B cell (primary cell): Measurements from ENCODE around the gene PRSS56. TPM values are rescaled to one million over a fixed set of nuclear protein-coding genes. Genes with fewer than 3 reads are reported as not detected.

Experiments
- ATAC-seq: fragments of 200-7000 bp; cut with Tn5 transposase; one replicate; pipeline ENCODE4 v1.10.0; 2021; ENCODE audit warnings: low read depth, mild to moderate bottlenecking, moderate number of reproducible peaks, moderate library complexity
- CTCF ChIA-PET: fragments of 350-600 bp; sonication (Branson Sonifier 250); formaldehyde crosslinking; loops from one replicate; lab custom pipeline; 2021; ENCODE audit warnings: antibody characterized with exemption, inconsistent platforms; lab: Charles Lee
- POLR2A ChIA-PET: fragments of 350-600 bp; sonication (Branson Sonifier 250); formaldehyde crosslinking; loops from one replicate; lab custom pipeline; 2021; ENCODE audit warnings: antibody characterized with exemption; lab: Charles Lee
- DNase-seq: peaks from one replicate; pipeline ENCODE4 v3.0.0; 2013
- H2AFZ ChIP-seq: 2 replicates; pipeline ENCODE4 v1.6.1; 2012; ENCODE audit warnings: mild to moderate bottlenecking, low read depth, low read length; ENCODE audit not compliant: insufficient read depth, poor library complexity, severe bottlenecking
- H3K27ac ChIP-seq, 2 donors: 1 replicate in 1 of 2; 2 replicates in 1 of 2; pipeline ENCODE4 v1.5.1; 2012 to 2013; ENCODE audit warnings: low read length in 2 of 2, mild to moderate bottlenecking in 2 of 2, moderate library complexity in 1 of 2
- H3K27me3 ChIP-seq, 4 experiments: fragments of 200-600 bp in 1 of 4; sonication (generic) in 1 of 4; replicated peaks in 1 of 4; 1 replicate in 2 of 4; 2 replicates in 2 of 4; pipeline versions ENCODE4 v1.6.1 to v1.7.0; 2013 to 2016; ENCODE audit warnings: low read length in 3 of 4, mild to moderate bottlenecking in 2 of 4, mixed read lengths in 1 of 4, moderate library complexity in 1 of 4; ENCODE audit not compliant: insufficient read depth in 4 of 4, control insufficient read depth in 3 of 4; ENCODE audit errors: control extremely low read depth in 1 of 4
- H3K36me3 ChIP-seq, 2 experiments: replicated peaks in 1 of 2; 1 replicate in 1 of 2; 2 replicates in 1 of 2; pipeline versions ENCODE4 v1.6.1 to v1.7.1; 2013; ENCODE audit warnings: low read length in 1 of 2; ENCODE audit not compliant: insufficient read depth in 2 of 2, control insufficient read depth in 1 of 2; ENCODE audit errors: control extremely low read depth in 1 of 2, extremely low read depth in 1 of 2
- H3K4me1 ChIP-seq, 2 donors: fragments of 200-600 bp in 1 of 2; sonication (generic) in 1 of 2; 1 replicate in 1 of 2; 2 replicates in 1 of 2; pipeline versions ENCODE4 v1.5.1 to v1.6.1; 2013 to 2017; ENCODE audit warnings: low read length in 2 of 2; ENCODE audit not compliant: control insufficient read depth in 2 of 2, insufficient read depth in 2 of 2
- H3K4me2 ChIP-seq: replicated peaks from 2 replicates; pipeline ENCODE3; 2012; ENCODE audit warnings: mild to moderate bottlenecking, low read depth, low read length; ENCODE audit not compliant: poor library complexity, severe bottlenecking
- H3K4me3 ChIP-seq, 5 experiments: fragments of 200-600 bp in 1 of 5; sonication (generic) in 1 of 5; 1 replicate in 3 of 5; 2 replicates in 2 of 5; pipeline versions ENCODE4 v1.5.1 to v1.7.0; 2011 to 2016; ENCODE audit warnings: low read length in 4 of 5, mild to moderate bottlenecking in 4 of 5, low read depth in 2 of 5, control low read depth in 1 of 5, moderate library complexity in 1 of 5; ENCODE audit not compliant: insufficient read depth in 1 of 5; ENCODE audit errors: control extremely low read depth in 1 of 5, extremely low read depth in 1 of 5
- H3K79me2 ChIP-seq: fragments of 200-600 bp; sonication (generic); one replicate; pipeline ENCODE4 v1.6.0; 2016; ENCODE audit warnings: low read length; ENCODE audit not compliant: control insufficient read depth, insufficient read depth
- H3K9ac ChIP-seq: fragments of 200-600 bp; sonication (generic); 2 replicates; pipeline ENCODE4 v1.6.1; 2017; ENCODE audit warnings: mild to moderate bottlenecking, low read length, moderate library complexity
- H3K9me3 ChIP-seq, 3 donors: one replicate each; pipeline versions ENCODE4 v1.6.1 to v1.7.1; 2013; ENCODE audit warnings: low read length in 2 of 3; ENCODE audit not compliant: control insufficient read depth in 2 of 3, insufficient read depth in 1 of 3; ENCODE audit errors: control extremely low read depth in 1 of 3
- H4K20me1 ChIP-seq: 2 replicates; pipeline ENCODE4 v1.6.0; 2012; ENCODE audit warnings: mild to moderate bottlenecking, low read length; ENCODE audit not compliant: insufficient read depth, control insufficient read depth, poor library complexity, severe bottlenecking
- H3K27ac Mint-ChIP-seq: one replicate; pipeline ENCODE4 v1.8.0; 2021; ENCODE audit warnings: mixed read lengths
- H3K27me3 Mint-ChIP-seq: one replicate; pipeline ENCODE4 v1.8.0; 2021; ENCODE audit warnings: mixed read lengths
- H3K4me1 Mint-ChIP-seq: one replicate; pipeline ENCODE4 v1.8.0; 2021; ENCODE audit warnings: mixed read lengths
- H3K4me3 Mint-ChIP-seq: one replicate; pipeline ENCODE4 v1.8.0; 2021; ENCODE audit warnings: mixed read lengths
- H3K9me3 Mint-ChIP-seq: one replicate; pipeline ENCODE4 v1.8.0; 2022; ENCODE audit warnings: mixed read lengths; ENCODE audit not compliant: insufficient read depth
- CTCF ChIP-seq: fragments of 200-600 bp; IDR thresholded peaks from one replicate; pipeline ENCODE4 v1.8.0; 2022; ENCODE audit warnings: antibody characterized with exemption, mild to moderate bottlenecking
- EZH2 ChIP-seq: IDR thresholded peaks from 2 replicates; pipeline ENCODE4 v1.6.1; 2012; ENCODE audit warnings: borderline replicate concordance, low read depth, mild to moderate bottlenecking, moderate library complexity, low read length; ENCODE audit not compliant: insufficient read depth, poor library complexity, severe bottlenecking
- WGBS: methylation state at CpG from one replicate; pipeline ENCODE4 v1.1.5; 2013; ENCODE audit warnings: missing lambda C conversion rate; ENCODE audit not compliant: insufficient coverage; 5-methylcytosine and 5-hydroxymethylcytosine counted together
- intact Hi-C: fragments of 100-400 bp; cut with micrococcal nuclease; formaldehyde crosslinking; loops from one replicate; pipeline ENCODE4 v1.10.0; 2022
- polyA plus RNA-seq: library from polyadenylated mRNA; depleted of rRNA; stranded (reverse); fragments of >200 nt; gene quantifications from 2 replicates; pipeline ENCODE4 v1.2.3, GENCODE V29; 2012
- total RNA-seq, 2 donors: library from RNA; stranded (reverse); fragments of 120-200 nt in 1 of 2; gene quantifications; 1 replicate in 1 of 2; 2 replicates in 1 of 2; pipeline versions ENCODE4 v1.2.3 to v1.2.4, GENCODE V29; 2013 to 2022

Gene PRSS56
- total and polyA plus RNA-seq, 2 donors (not counting 1 experiment from before 2014, with no cell fraction given): not detected

GRCh38 chr2:232490221-232491138, 29.7 kb upstream of the PRSS56 start:
- CTCF ChIA-PET: no interaction called here
- 87% methylated on average over 28 of the region's 30 CpGs for WGBS

More at GRCh38 chr2:232490221-232491138, 29.7 kb upstream of the PRSS56 start:
- Mint-ChIP-seq H3K27me3 (peaks cover 28% of the 10 kb centered on the region), H3K4me3 (no peak overlapping the region), H3K9me3 (no peaks in the 10 kb centered on the region), H3K27ac (no peak overlapping the region), H3K4me1 (peaks cover 6% of the 10 kb centered on the region)
- Histone ChIP-seq H3K27me3 (peaks cover 0 to 19% (median 2%) of the 10 kb centered on the region in 4 experiments), H3K27ac (no peak overlapping the region), H3K4me2 (no peak overlapping the region), H3K9ac (no peak overlapping the region), H3K79me2 (no peaks in the 10 kb centered on the region), H4K20me1 (no peaks in the 10 kb centered on the region), H3K36me3 (no peaks in the 10 kb centered on the region), H3K4me1 (peaks cover 7 to 8% of the 10 kb centered on the region in 2 donors), H3K9me3 (no peaks in the 10 kb centered on the region), H3K4me3 (no peak overlapping the region), H2AFZ (no peak overlapping the region)
- DNase-seq (no peak), ATAC-seq (no peak)
- TF ChIP-seq EZH2: no peak
- TF ChIP-seq CTCF: no peak
- POLR2A ChIA-PET: no interaction called here
- intact Hi-C loops: no loop called here
